K562 (cell line): ENCODE data around the gene ITPR1.

Experiments
- DPF2 ChIP-seq: fragments of 450-650 bp; IDR thresholded peaks from 2 replicates; pipeline ENCODE4 v1.6.1; 2016
- TF ChIP-seq, protein P1 (sequence below), 3 experiments: IDR thresholded peaks in 2 of 3; conservative IDR thresholded peaks in 1 of 3; 2 replicates each; pipeline ENCODE4 v1.5.1; 2011 to 2012; ENCODE audit warnings: low read length in 3 of 3, mild to moderate bottlenecking in 3 of 3, control low read depth in 2 of 3, improper control_type of control experiment in 1 of 3, inconsistent platforms in 1 of 3, low read depth in 1 of 3, mixed read lengths in 1 of 3, moderate library complexity in 1 of 3; ENCODE audit not compliant: insufficient read depth in 2 of 3

DNA sequence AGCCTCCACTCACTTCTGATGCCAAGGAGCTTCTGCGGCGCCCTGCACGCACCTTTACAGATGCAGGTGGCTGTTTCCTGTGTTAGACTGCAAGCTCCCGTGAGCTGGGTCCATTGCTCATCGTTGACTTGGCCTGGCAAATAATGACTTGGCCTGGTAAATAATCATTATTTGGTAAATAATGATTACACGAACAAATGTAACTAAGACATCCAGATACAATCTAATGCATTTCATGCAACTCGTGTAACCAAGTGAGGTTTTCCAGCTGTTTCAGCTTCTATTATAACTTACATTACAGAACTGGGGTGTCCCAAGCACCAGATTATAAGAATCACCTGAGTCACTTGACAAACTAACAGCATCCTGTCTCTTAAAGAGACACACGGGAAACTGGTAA lies 394.0 kb downstream of the ITPR1 start:
- no peak for TF ChIP-seq DPF2
- TF ChIP-seq, protein P1, sequence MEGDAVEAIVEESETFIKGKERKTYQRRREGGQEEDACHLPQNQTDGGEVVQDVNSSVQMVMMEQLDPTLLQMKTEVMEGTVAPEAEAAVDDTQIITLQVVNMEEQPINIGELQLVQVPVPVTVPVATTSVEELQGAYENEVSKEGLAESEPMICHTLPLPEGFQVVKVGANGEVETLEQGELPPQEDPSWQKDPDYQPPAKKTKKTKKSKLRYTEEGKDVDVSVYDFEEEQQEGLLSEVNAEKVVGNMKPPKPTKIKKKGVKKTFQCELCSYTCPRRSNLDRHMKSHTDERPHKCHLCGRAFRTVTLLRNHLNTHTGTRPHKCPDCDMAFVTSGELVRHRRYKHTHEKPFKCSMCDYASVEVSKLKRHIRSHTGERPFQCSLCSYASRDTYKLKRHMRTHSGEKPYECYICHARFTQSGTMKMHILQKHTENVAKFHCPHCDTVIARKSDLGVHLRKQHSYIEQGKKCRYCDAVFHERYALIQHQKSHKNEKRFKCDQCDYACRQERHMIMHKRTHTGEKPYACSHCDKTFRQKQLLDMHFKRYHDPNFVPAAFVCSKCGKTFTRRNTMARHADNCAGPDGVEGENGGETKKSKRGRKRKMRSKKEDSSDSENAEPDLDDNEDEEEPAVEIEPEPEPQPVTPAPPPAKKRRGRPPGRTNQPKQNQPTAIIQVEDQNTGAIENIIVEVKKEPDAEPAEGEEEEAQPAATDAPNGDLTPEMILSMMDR (IDR thresholded peaks at IDR 0.05 in 2 of 3, conservative IDR thresholded peaks at IDR 0.05 in 1 of 3; ENCODE audit: insufficient read depth in 2 of 3, low read depth in 1 of 3, low read length in 3 of 3) = no peak
